CD4-positive, alpha-beta T cell (primary cell): ENCODE data around the gene SNCA. TPM values are rescaled to one million over a fixed set of nuclear protein-coding genes. Genes with fewer than 3 reads are reported as not detected.

Experiments
- ATAC-seq: fragments of 200-7000 bp; cut with Tn5 transposase; one replicate; pipeline ENCODE4 v1.10.0; 2022; ENCODE audit warnings: mild to moderate bottlenecking; ENCODE audit not compliant: poor library complexity
- CTCF ChIA-PET: fragments of 350-600 bp; sonication (Branson Sonifier 250); formaldehyde crosslinking; loops from one replicate; lab custom pipeline; 2021; ENCODE audit warnings: antibody characterized with exemption, inconsistent platforms; lab: Charles Lee
- POLR2A ChIA-PET: fragments of 350-600 bp; sonication (Branson Sonifier 250); formaldehyde crosslinking; loops from one replicate; lab custom pipeline; 2021; ENCODE audit warnings: antibody characterized with exemption, inconsistent platforms; lab: Charles Lee
- DNase-seq, 14 experiments: peaks; one replicate each; pipeline ENCODE4 v3.0.0-alpha.2; 2013 to 2020; ENCODE audit warnings: mixed read lengths in 2 of 14
- H3K27ac ChIP-seq, 2 donors: one replicate each; pipeline versions ENCODE4 v1.5.1 to v1.7.0; 2013; ENCODE audit warnings: low read length in 2 of 2, low read depth in 1 of 2, mild to moderate bottlenecking in 1 of 2
- H3K27me3 ChIP-seq, 2 experiments: 1 replicate in 1 of 2; 2 replicates in 1 of 2; pipeline versions ENCODE4 v1.6.1 to v1.7.0; 2013; ENCODE audit warnings: low read length in 2 of 2, control low read depth in 1 of 2, mild to moderate bottlenecking in 1 of 2, moderate library complexity in 1 of 2; ENCODE audit not compliant: insufficient read depth in 2 of 2, control insufficient read depth in 1 of 2
- H3K36me3 ChIP-seq: one replicate; pipeline ENCODE4 v1.6.1; 2013; ENCODE audit warnings: low read length, control low read depth; ENCODE audit not compliant: insufficient read depth
- H3K4me1 ChIP-seq: one replicate; pipeline ENCODE4 v1.6.1; 2013; ENCODE audit warnings: low read length, control low read depth; ENCODE audit not compliant: insufficient read depth
- H3K4me3 ChIP-seq: one replicate; pipeline ENCODE4 v1.5.1; 2013; ENCODE audit warnings: mild to moderate bottlenecking, low read length, moderate library complexity
- H3K9me3 ChIP-seq, 2 experiments: 1 replicate in 1 of 2; 2 replicates in 1 of 2; pipeline versions ENCODE4 v1.6.1 to v1.7.0; 2013; ENCODE audit warnings: low read length in 2 of 2, mild to moderate bottlenecking in 2 of 2, control low read depth in 1 of 2, moderate library complexity in 1 of 2; ENCODE audit not compliant: control insufficient read depth in 1 of 2, insufficient read depth in 1 of 2
- H3K27ac Mint-ChIP-seq: one replicate; pipeline ENCODE4 v1.8.0; 2020; ENCODE audit warnings: mixed read lengths
- H3K27me3 Mint-ChIP-seq: one replicate; pipeline ENCODE4 v1.8.0; 2021; ENCODE audit warnings: mixed read lengths
- H3K36me3 Mint-ChIP-seq: one replicate; pipeline ENCODE4 v1.8.0; 2021; ENCODE audit warnings: low read depth, mixed read lengths
- H3K4me1 Mint-ChIP-seq: one replicate; pipeline ENCODE4 v1.8.0; 2021; ENCODE audit warnings: low read depth, mixed read lengths
- H3K4me3 Mint-ChIP-seq: one replicate; pipeline ENCODE4 v1.8.0; 2020; ENCODE audit warnings: mild to moderate bottlenecking, mixed read lengths
- H3K9me3 Mint-ChIP-seq: one replicate; pipeline ENCODE4 v1.8.0; 2020; ENCODE audit warnings: mixed read lengths
- CTCF ChIP-seq: fragments of 200-600 bp; IDR thresholded peaks from one replicate; pipeline ENCODE4 v1.8.0; 2022; ENCODE audit warnings: antibody characterized with exemption, mild to moderate bottlenecking
- intact Hi-C, 2 experiments: fragments of 100-400 bp; cut with DNase I in 1 of 2; cut with micrococcal nuclease in 1 of 2; formaldehyde crosslinking; loops; one replicate each; pipeline versions ENCODE4 v1.15.1 to v1.9.0; 2023 to 2025; cut with DNase I, micrococcal nuclease
- total RNA-seq, 174 experiments: library from RNA in 2 of 174; stranded (reverse) in 2 of 174; gene quantifications; one replicate each; pipeline ENCODE4 v1.2.3 and lab custom pipeline; 2021 to 2026

SNCA gene
- total RNA-seq, 2 experiments from 2014 or later, result not detected

GRCh38 chr4:89723096-89723495 is 113.9 kb downstream of the SNCA start:
- Mint-ChIP-seq H3K27ac (no peak overlapping the region), H3K9me3 (no peaks in the 10 kb centered on the region), H3K36me3 (no peaks in the 10 kb centered on the region), H3K27me3 (peaks cover 9% of the 10 kb centered on the region), H3K4me1 (no peaks in the 10 kb centered on the region), H3K4me3 (no peak overlapping the region)
- intact Hi-C loops, result no loop called here
- H3K27ac ChIP-seq, result no peak overlapping the region
- H3K4me3 ChIP-seq, result no peak overlapping the region
- POLR2A ChIA-PET, result no interaction called here
- ATAC-seq (no peak), DNase-seq (no peak)
- peaks cover 0 to 3% of the 10 kb centered on the region in 2 experiments for H3K27me3 ChIP-seq
- H3K9me3 ChIP-seq, result no peaks in the 10 kb centered on the region
- CTCF ChIA-PET, result no interaction called here
- TF ChIP-seq CTCF, result no peak
- H3K36me3 ChIP-seq, result no peaks in the 10 kb centered on the region
- H3K4me1 ChIP-seq, result no peaks in the 10 kb centered on the region

- Histone ChIP-seq H3K27me3 (peaks cover 0 to 3% of the 10 kb centered on the region in 2 experiments), H3K9me3 (no peaks in the 10 kb centered on the region), H3K27ac (no peak overlapping the region), H3K36me3 (no peaks in the 10 kb centered on the region), H3K4me1 (no peaks in the 10 kb centered on the region), H3K4me3 (no peak overlapping the region)
- peaks cover 9% of the 10 kb centered on the region for H3K27me3 Mint-ChIP-seq
- TF ChIP-seq CTCF, result no peak
- no peak overlapping the region for H3K4me3 Mint-ChIP-seq
- CTCF ChIA-PET, result no interaction called here
- POLR2A ChIA-PET, result no interaction called here
- no peaks in the 10 kb centered on the region for H3K9me3 Mint-ChIP-seq
- H3K4me1 Mint-ChIP-seq, result no peaks in the 10 kb centered on the region
- intact Hi-C loops, result no loop called here
- DNase-seq, result no peak
- ATAC-seq, result no peak
- no peak overlapping the region for H3K27ac Mint-ChIP-seq
- H3K36me3 Mint-ChIP-seq, result no peaks in the 10 kb centered on the region
Observed at GRCh38 chr4:89722517-89722916, 114.4 kb downstream of the SNCA start.

- H3K9me3 Mint-ChIP-seq, result no peaks in the 10 kb centered on the region
- CTCF ChIA-PET, result no interaction called here
Observed at GRCh38 chr4:89720981-89721380, 116.0 kb downstream of the SNCA start.

More at GRCh38 chr4:89720981-89721380, 116.0 kb downstream of the SNCA start:
- H3K4me1 ChIP-seq, result no peaks in the 10 kb centered on the region
- no peak overlapping the region for H3K4me3 Mint-ChIP-seq
- H3K27ac ChIP-seq, result no peak overlapping the region
- no peak overlapping the region for H3K4me3 ChIP-seq
- peaks cover 9% of the 10 kb centered on the region for H3K27me3 Mint-ChIP-seq
- ATAC-seq (no peak), DNase-seq (no peak)
- intact Hi-C loops, result no loop called here
- POLR2A ChIA-PET, result no interaction called here
- H3K36me3 Mint-ChIP-seq, result no peaks in the 10 kb centered on the region
- H3K4me1 Mint-ChIP-seq, result no peaks in the 10 kb centered on the region
- no peaks in the 10 kb centered on the region for H3K9me3 ChIP-seq
- H3K36me3 ChIP-seq, result no peaks in the 10 kb centered on the region
- no peak overlapping the region for H3K27ac Mint-ChIP-seq
- TF ChIP-seq CTCF, result no peak
- peaks cover 0 to 3% of the 10 kb centered on the region in 2 experiments for H3K27me3 ChIP-seq
